Measurements from ENCODE around the gene UGT2B17.

UGT2B17 gene

DNA sequence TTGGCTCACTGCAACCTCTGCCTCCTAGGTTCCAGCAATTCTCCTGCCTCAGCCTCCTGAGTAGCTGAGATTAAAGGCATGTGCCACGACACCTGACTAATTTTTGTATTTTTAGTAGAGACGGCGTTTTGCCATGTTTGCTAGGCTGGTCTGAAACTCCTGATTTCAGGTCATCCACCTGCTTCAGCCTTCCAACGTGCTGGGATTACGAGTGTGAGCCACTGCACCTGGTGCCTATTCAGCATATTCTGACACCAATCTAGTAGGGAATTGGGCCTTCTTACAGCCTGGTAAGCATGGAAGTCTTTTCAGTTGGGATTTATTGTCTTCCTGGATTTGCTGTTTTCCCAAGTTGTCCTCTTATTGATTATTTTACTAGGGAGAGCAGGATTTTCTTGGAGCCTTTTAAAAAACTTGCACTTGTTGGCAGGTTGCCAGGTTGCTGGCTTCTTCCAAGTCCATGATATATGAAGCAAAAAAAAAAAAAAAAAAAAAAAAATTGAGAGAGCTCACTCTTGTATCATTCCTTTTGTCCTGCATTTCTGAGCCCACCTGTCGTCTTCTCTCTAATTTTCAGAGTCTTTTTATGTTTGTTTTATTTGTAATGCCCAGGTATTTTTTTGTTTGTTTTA, 85.2 kb downstream of the UGT2B17 start:
- no peak for DNase-seq (ENCODE audit: low read depth)
- TF ChIP-seq, protein P1, sequence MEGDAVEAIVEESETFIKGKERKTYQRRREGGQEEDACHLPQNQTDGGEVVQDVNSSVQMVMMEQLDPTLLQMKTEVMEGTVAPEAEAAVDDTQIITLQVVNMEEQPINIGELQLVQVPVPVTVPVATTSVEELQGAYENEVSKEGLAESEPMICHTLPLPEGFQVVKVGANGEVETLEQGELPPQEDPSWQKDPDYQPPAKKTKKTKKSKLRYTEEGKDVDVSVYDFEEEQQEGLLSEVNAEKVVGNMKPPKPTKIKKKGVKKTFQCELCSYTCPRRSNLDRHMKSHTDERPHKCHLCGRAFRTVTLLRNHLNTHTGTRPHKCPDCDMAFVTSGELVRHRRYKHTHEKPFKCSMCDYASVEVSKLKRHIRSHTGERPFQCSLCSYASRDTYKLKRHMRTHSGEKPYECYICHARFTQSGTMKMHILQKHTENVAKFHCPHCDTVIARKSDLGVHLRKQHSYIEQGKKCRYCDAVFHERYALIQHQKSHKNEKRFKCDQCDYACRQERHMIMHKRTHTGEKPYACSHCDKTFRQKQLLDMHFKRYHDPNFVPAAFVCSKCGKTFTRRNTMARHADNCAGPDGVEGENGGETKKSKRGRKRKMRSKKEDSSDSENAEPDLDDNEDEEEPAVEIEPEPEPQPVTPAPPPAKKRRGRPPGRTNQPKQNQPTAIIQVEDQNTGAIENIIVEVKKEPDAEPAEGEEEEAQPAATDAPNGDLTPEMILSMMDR (IDR thresholded peaks at IDR 0.05; ENCODE audit: control insufficient read depth, extremely low read depth, insufficient read depth), result no peak

GRCh38 chr4:68489338-68489737, 86.8 kb downstream of the UGT2B17 start:
- DNase-seq (ENCODE audit: low read depth), result no peak
- TF ChIP-seq, protein P1 (IDR thresholded peaks at IDR 0.05; ENCODE audit: control insufficient read depth, extremely low read depth, insufficient read depth), result no peak

More for the DNA sequence above, 85.2 kb downstream of the UGT2B17 start:
- no peak overlapping the region for H3K4me3 ChIP-seq (ENCODE audit: low read depth, low read length)

More at GRCh38 chr4:68489338-68489737, 86.8 kb downstream of the UGT2B17 start:
- no peak overlapping the region for H3K4me3 ChIP-seq (ENCODE audit: low read depth, low read length)

All from LNCaP clone FGC (cell line).